DND-41 (cell line): ENCODE data around the gene SYT6.
"Not testable (repeated sequence)": the region's sequence is repeated elsewhere in the genome, so short reads cannot be mapped to it uniquely, and the experiment has no call there.

ENCODE experiments used
- ATAC-seq: fragments of 200-7000 bp; cut with Tn5 transposase; 3 replicates; pipeline ENCODE4 v1.9.1; 2021; ENCODE audit warnings: low read depth; ENCODE audit not compliant: insufficient read depth
- DNase-seq: peaks from one replicate; pipeline ENCODE4 v3.0.0-alpha.2; 2020
- H2AFZ ChIP-seq: 2 replicates; pipeline ENCODE4 v1.6.0; 2012; ENCODE audit warnings: low read depth, low read length
- H3K27ac ChIP-seq: 2 replicates; pipeline ENCODE4 v1.5.1; 2012; ENCODE audit warnings: low read length, inconsistent platforms
- H3K27me3 ChIP-seq: fragments of 200-600 bp; sonication (generic); 2 replicates; pipeline ENCODE4 v1.6.0; 2012; ENCODE audit warnings: low read length, mild to moderate bottlenecking, inconsistent platforms; ENCODE audit not compliant: insufficient read depth, poor library complexity
- H3K36me3 ChIP-seq: 2 replicates; pipeline ENCODE4 v1.5.1; 2012; ENCODE audit warnings: low read length, inconsistent platforms; ENCODE audit not compliant: insufficient read depth
- H3K4me1 ChIP-seq: 2 replicates; pipeline ENCODE4 v1.5.1; 2012; ENCODE audit warnings: mild to moderate bottlenecking, low read length; ENCODE audit not compliant: insufficient read depth
- H3K4me2 ChIP-seq: 2 replicates; pipeline ENCODE4 v1.6.0; 2012; ENCODE audit warnings: mild to moderate bottlenecking, moderate library complexity, low read length, inconsistent platforms; ENCODE audit not compliant: insufficient read depth
- H3K4me3 ChIP-seq, 2 experiments: fragments of 200-600 bp in 1 of 2; shearing (Covaris generic) in 1 of 2; 2 replicates each; pipeline ENCODE4 v1.5.1; 2012 to 2016; ENCODE audit warnings: inconsistent platforms in 2 of 2, low read length in 2 of 2, mild to moderate bottlenecking in 2 of 2, low read depth in 1 of 2, moderate library complexity in 1 of 2
- H3K79me2 ChIP-seq: 2 replicates; pipeline ENCODE4 v1.6.0; 2012; ENCODE audit warnings: low read length, inconsistent platforms; ENCODE audit not compliant: insufficient read depth
- H3K9ac ChIP-seq: 2 replicates; pipeline ENCODE4 v1.6.0; 2012; ENCODE audit warnings: low read depth, mild to moderate bottlenecking, inconsistent platforms, low read length, moderate library complexity
- H3K9me3 ChIP-seq: 2 replicates; pipeline ENCODE4 v1.5.1; 2012; ENCODE audit warnings: low read length, moderate library complexity, mild to moderate bottlenecking, inconsistent platforms; ENCODE audit not compliant: insufficient read depth, severe bottlenecking
- H4K20me1 ChIP-seq: 2 replicates; pipeline ENCODE4 v1.6.0; 2012; ENCODE audit warnings: low read length; ENCODE audit not compliant: insufficient read depth
- EZH2 ChIP-seq: IDR thresholded peaks from 3 replicates; pipeline ENCODE4 v1.6.1; 2012; ENCODE audit warnings: borderline replicate concordance, low read depth, mild to moderate bottlenecking, moderate library complexity, low read length, inconsistent platforms; ENCODE audit not compliant: severe bottlenecking
- TF ChIP-seq, protein P1 (sequence below): IDR thresholded peaks from 2 replicates; pipeline ENCODE4 v1.5.1; 2012; ENCODE audit warnings: borderline replicate concordance, low read length, moderate library complexity, mild to moderate bottlenecking; ENCODE audit not compliant: poor library complexity, severe bottlenecking; ENCODE audit errors: extremely low read depth

SYT6 gene

DNA sequence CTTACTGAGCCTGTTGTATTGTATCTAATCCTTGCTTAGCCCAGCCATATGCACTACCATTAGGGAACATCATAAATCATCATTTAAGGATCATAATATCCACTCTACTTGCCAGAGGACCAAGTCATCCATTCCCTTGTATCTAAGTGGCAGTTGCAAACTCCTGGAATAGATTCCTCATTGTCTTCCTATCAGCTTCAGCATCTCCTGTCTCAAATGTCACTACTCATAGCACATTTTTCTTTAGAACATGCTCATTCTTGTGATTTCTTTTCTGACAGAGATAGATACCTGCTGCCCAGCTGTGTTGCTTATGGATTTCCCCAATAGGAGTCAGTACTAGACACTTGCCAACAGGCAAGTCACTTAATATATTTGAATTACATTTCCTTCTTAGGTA, 90.1 kb downstream of the SYT6 start:
- Histone ChIP-seq H3K9me3 (peaks cover 11% of the 10 kb centered on the region), H2AFZ (no peak overlapping the region), H3K79me2 (no peaks in the 10 kb centered on the region), H3K27me3 (no peaks in the 10 kb centered on the region), H3K27ac (no peak overlapping the region), H3K36me3 (no peaks in the 10 kb centered on the region), H3K4me2 (no peak overlapping the region), H4K20me1 (no peaks in the 10 kb centered on the region), H3K4me3 (no peak overlapping the region), H3K9ac (no peak overlapping the region), H3K4me1 (no peaks in the 10 kb centered on the region)
- ATAC-seq (no peak), DNase-seq (no peak)
- TF ChIP-seq EZH2 = no peak
- TF ChIP-seq, protein P1, sequence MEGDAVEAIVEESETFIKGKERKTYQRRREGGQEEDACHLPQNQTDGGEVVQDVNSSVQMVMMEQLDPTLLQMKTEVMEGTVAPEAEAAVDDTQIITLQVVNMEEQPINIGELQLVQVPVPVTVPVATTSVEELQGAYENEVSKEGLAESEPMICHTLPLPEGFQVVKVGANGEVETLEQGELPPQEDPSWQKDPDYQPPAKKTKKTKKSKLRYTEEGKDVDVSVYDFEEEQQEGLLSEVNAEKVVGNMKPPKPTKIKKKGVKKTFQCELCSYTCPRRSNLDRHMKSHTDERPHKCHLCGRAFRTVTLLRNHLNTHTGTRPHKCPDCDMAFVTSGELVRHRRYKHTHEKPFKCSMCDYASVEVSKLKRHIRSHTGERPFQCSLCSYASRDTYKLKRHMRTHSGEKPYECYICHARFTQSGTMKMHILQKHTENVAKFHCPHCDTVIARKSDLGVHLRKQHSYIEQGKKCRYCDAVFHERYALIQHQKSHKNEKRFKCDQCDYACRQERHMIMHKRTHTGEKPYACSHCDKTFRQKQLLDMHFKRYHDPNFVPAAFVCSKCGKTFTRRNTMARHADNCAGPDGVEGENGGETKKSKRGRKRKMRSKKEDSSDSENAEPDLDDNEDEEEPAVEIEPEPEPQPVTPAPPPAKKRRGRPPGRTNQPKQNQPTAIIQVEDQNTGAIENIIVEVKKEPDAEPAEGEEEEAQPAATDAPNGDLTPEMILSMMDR = no peak

DNA sequence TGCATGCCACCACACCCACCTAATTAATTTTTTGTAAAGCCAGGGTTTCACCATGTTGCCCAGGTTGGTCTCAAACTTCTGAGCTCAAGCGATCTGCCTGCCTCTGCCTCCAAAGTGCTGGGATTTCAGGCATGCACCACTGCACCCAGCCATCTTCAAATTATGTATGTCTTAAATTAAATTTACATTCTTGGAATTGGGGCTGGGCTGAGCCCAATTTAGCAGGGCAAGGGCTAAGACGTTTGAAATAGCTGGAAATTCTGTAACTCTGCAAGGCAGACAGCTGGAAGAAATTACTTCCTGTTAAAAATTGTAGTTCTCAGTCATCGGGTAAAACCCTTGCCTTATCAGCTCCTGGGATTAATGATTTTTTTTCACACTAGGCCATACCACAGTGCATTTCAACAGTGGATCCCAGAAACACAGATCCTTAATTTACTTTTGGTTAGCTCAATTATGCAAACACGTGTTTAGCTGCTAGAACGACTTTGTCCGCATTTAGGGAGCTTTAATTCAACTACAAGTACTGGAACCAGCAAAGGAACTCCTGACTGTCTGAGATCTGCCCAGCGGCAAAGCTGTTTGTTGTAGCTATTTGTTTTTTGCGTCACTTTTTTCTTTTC, 91.1 kb downstream of the SYT6 start:
- no peaks in the 10 kb centered on the region for H3K27me3 ChIP-seq
- H3K4me2 ChIP-seq = no peak overlapping the region
- H3K36me3 ChIP-seq = no peaks in the 10 kb centered on the region
- H3K4me3 ChIP-seq = no peak overlapping the region
- no peak overlapping the region for H2AFZ ChIP-seq
- peaks cover 11% of the 10 kb centered on the region for H3K9me3 ChIP-seq
- H4K20me1 ChIP-seq = no peaks in the 10 kb centered on the region
- DNase-seq (no peak), ATAC-seq (no peak)
- H3K27ac ChIP-seq = no peak overlapping the region
- no peaks in the 10 kb centered on the region for H3K79me2 ChIP-seq
- TF ChIP-seq, protein P1 = no peak
- TF ChIP-seq EZH2 = no peak
- no peaks in the 10 kb centered on the region for H3K4me1 ChIP-seq
- H3K9ac ChIP-seq = no peak overlapping the region

DNA sequence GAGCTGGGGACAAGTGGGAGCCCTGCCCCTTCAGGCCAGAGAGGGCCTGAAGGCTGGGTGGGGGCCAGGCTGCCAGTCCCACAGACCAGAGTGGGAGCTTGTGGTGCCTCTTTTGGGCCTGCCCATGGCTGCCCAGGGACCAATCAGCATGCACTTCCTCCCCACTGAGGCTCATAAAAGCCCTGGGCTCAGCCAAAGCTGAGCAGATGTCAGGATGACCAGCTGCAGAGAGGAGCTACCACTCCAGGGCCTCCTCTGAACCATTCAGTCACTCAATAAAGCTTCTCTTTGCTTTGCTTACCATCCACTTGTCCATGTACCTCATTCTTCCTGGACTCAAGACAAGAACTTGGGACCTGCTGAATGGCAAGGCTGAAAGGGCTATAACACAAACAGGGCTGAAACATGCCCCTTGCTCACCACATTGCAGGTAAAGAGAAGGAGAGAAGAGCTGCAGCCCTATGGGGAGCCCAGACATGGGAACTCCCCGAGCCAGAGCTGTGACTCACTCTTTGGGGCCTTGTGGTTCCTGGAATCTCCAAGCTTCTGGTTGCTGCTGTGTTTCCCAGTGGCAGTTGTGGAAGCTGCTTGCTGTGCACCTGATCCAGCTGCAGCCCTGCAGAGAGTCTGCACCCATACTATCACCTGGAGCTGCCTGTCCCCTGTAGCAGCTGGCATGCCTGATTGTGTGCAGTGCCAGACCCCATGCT, 92.4 kb downstream of the SYT6 start:
- no peak for ATAC-seq
- Histone ChIP-seq H3K79me2 (no peaks in the 10 kb centered on the region), H3K4me1 (no peaks in the 10 kb centered on the region), H4K20me1 (no peaks in the 10 kb centered on the region), H3K27me3 (no peaks in the 10 kb centered on the region), H2AFZ (no peak overlapping the region), H3K4me2 (no peak overlapping the region), H3K27ac (no peak overlapping the region), H3K36me3 (no peaks in the 10 kb centered on the region), H3K9me3 (peaks cover 11% of the 10 kb centered on the region), H3K9ac (no peak overlapping the region), H3K4me3 (no peak overlapping the region)
- no peak for DNase-seq
- TF ChIP-seq, protein P1 = no peak
- no peak for TF ChIP-seq EZH2

DNA sequence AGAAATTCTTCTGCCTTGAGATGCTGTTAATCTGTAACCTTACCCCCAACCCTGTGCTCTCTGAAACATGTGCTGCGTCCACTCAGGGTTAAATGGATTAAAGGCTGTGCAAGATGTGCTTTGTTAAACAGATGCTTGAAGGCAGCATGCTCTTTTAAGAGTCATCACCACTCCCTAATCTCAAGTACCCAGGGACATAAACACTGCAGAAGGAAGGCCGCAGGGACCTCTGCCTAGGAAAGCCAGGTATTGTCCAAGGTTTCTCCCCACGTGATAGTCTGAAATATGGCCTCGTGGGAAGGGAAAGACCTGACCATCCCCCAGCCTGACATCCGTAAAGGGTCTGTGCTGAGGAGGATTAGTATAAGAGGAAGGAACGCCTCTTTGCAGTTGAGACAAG, 95.4 kb downstream of the SYT6 start:
- not testable (repeated sequence) for H3K36me3 ChIP-seq, H3K4me2 ChIP-seq, H3K9ac ChIP-seq, H3K4me1 ChIP-seq, H3K4me3 ChIP-seq, ATAC-seq, H3K79me2 ChIP-seq, H3K27ac ChIP-seq, H4K20me1 ChIP-seq, H3K27me3 ChIP-seq, H2AFZ ChIP-seq, DNase-seq
- peaks cover 11% of the 10 kb centered on the region for H3K9me3 ChIP-seq
